ENCODE results near the gene NDUFA12. TPM values are rescaled to one million over a fixed set of nuclear protein-coding genes. Genes with fewer than 3 reads are reported as not detected.

Gene NDUFA12
- total RNA-seq, 1 experiment from 2014 or later: 152 TPM

- DNase-seq (ENCODE audit: low read depth): no peak
Measured at GRCh38 chr12:94942663-94943062, 60.8 kb downstream of the NDUFA12 start.

GRCh38 chr12:94941440-94941862 is 62.0 kb downstream of the NDUFA12 start:
- peak; percentile 86 for DNase-seq (ENCODE audit: low read depth)

GRCh38 chr12:94940771-94941170 is 62.7 kb downstream of the NDUFA12 start:
- no peak for DNase-seq (ENCODE audit: low read depth)

- DNase-seq (ENCODE audit: low read depth): no peak
Measured at GRCh38 chr12:94938583-94938982, 64.9 kb downstream of the NDUFA12 start.

- DNase-seq (ENCODE audit: low read depth): no peak
Measured at GRCh38 chr12:94930772-94931171, 72.7 kb downstream of the NDUFA12 start.

- DNase-seq (ENCODE audit: low read depth): no peak
Measured at GRCh38 chr12:94930216-94930654, 73.3 kb downstream of the NDUFA12 start.

GRCh38 chr12:94929780-94930179 is 73.7 kb downstream of the NDUFA12 start:
- no peak for DNase-seq (ENCODE audit: low read depth)

GRCh38 chr12:94925729-94926128 is 77.8 kb downstream of the NDUFA12 start:
- no peak for DNase-seq (ENCODE audit: low read depth)

- no peak for DNase-seq (ENCODE audit: low read depth)
Measured at GRCh38 chr12:94925206-94925605, 78.3 kb downstream of the NDUFA12 start.

GRCh38 chr12:94922561-94922960 is 80.9 kb downstream of the NDUFA12 start:
- DNase-seq (ENCODE audit: low read depth): no peak

Other genes starting within 250 kb of the NDUFA12 start
- gene NR2C1, start 69.9 kb upstream of the NDUFA12 start, total RNA-seq (2014; rRNA removed; shearing (Covaris generic)): 11.5 and 25.3 TPM in 2 replicates
- 7.2 and 9.4 TPM in 2 replicates for gene FGD6, start 213.8 kb upstream of the NDUFA12 start, total RNA-seq (2014; rRNA removed; shearing (Covaris generic))
- gene VEZT, start 214.1 kb upstream of the NDUFA12 start, total RNA-seq (2014; rRNA removed; shearing (Covaris generic)): 51.8 and 60.4 TPM in 2 replicates

Measured in HT1080 (cell line).